Neural cell (in vitro differentiated cells): ENCODE data around the gene TENT5C.

ENCODE experiments used
- CTCF ChIP-seq: fragments of 450-650 bp; IDR thresholded peaks from 2 replicates; pipeline ENCODE4 v1.5.1; 2014; ENCODE audit warnings: antibody characterized with exemption, mild to moderate bottlenecking, moderate library complexity; ENCODE audit not compliant: poor library complexity, severe bottlenecking
- EP300 ChIP-seq: fragments of 450-650 bp; conservative IDR thresholded peaks from 2 replicates; pipeline ENCODE4 v1.6.1; 2014; ENCODE audit warnings: antibody characterized with exemption, mild to moderate bottlenecking, moderate library complexity; ENCODE audit not compliant: poor library complexity, severe bottlenecking
- EZH2 ChIP-seq: fragments of 200-600, 300-800 bp; shearing (Covaris generic), sonication (generic); IDR thresholded peaks from 2 replicates; pipeline ENCODE4 v1.6.1; 2014; ENCODE audit warnings: antibody characterized with exemption, low read length, borderline replicate concordance, mild to moderate bottlenecking; ENCODE audit not compliant: insufficient read depth, poor library complexity, severe bottlenecking
- MXI1 ChIP-seq: fragments of 450-650 bp; conservative IDR thresholded peaks from 2 replicates; pipeline ENCODE4 v1.6.1; 2014; ENCODE audit warnings: antibody characterized with exemption, mild to moderate bottlenecking; ENCODE audit not compliant: poor library complexity, severe bottlenecking
- POLR2AphosphoS5 ChIP-seq: IDR thresholded peaks from 2 replicates; pipeline ENCODE4 v1.6.1; 2012
- RAD21 ChIP-seq: fragments of 450-650 bp; conservative IDR thresholded peaks from 2 replicates; pipeline ENCODE4 v1.6.1; 2014; ENCODE audit warnings: antibody characterized with exemption, mild to moderate bottlenecking, moderate library complexity
- REST ChIP-seq: IDR thresholded peaks from 2 replicates; pipeline ENCODE4 v1.6.1; 2012; ENCODE audit warnings: borderline replicate concordance
- SMC3 ChIP-seq: fragments of 450-650 bp; conservative IDR thresholded peaks from 2 replicates; pipeline ENCODE4 v1.6.1; 2014; ENCODE audit warnings: antibody characterized with exemption, mild to moderate bottlenecking, moderate library complexity; ENCODE audit not compliant: poor library complexity
- TAF1 ChIP-seq: IDR thresholded peaks from 2 replicates; pipeline ENCODE4 v1.6.1; 2012; ENCODE audit warnings: low read depth

- TF ChIP-seq CTCF (no peak), SMC3 (no peak), RAD21 (no peak), POLR2AphosphoS5 (no peak), EZH2 (no peak), EP300 (no peak), REST (no peak), TAF1 (no peak), MXI1 (no peak)
Observed at GRCh38 chr1:117592155-117592554, 13.7 kb upstream of the TENT5C start.
